Activated naive CD8-positive, alpha-beta T cell (primary cell): Measurements from ENCODE around the gene MEI1.

ENCODE experiments used
- H3K27ac Mint-ChIP-seq: one replicate; pipeline ENCODE4 v1.8.0; 2021; ENCODE audit warnings: mixed read lengths
- H3K27me3 Mint-ChIP-seq: one replicate; pipeline ENCODE4 v1.8.0; 2021; ENCODE audit warnings: mixed read lengths
- H3K36me3 Mint-ChIP-seq: one replicate; pipeline ENCODE4 v1.8.0; 2021; ENCODE audit warnings: mixed read lengths
- H3K4me1 Mint-ChIP-seq: one replicate; pipeline ENCODE4 v1.8.0; 2021; ENCODE audit warnings: low read depth, mixed read lengths
- H3K4me3 Mint-ChIP-seq: one replicate; pipeline ENCODE4 v1.8.0; 2021; ENCODE audit warnings: mild to moderate bottlenecking, mixed read lengths
- H3K9me3 Mint-ChIP-seq: one replicate; pipeline ENCODE4 v1.8.0; 2021; ENCODE audit warnings: low read depth, mixed read lengths

MEI1 gene

GRCh38 chr22:41838842-41839618 is 139.7 kb downstream of the MEI1 start:
- Mint-ChIP-seq H3K4me1 (peaks cover 64% of the 10 kb centered on the region), H3K27ac (peak overlapping the region; percentile 17), H3K9me3 (no peaks in the 10 kb centered on the region), H3K4me3 (no peak overlapping the region), H3K36me3 (peaks cover 21% of the 10 kb centered on the region), H3K27me3 (no peaks in the 10 kb centered on the region)

- Mint-ChIP-seq H3K36me3 (peaks cover 21% of the 10 kb centered on the region), H3K4me3 (no peak overlapping the region)
Measured at GRCh38 chr22:41840216-41840615, 140.9 kb downstream of the MEI1 start.

GRCh38 chr22:41841085-41841712 is 141.9 kb downstream of the MEI1 start:
- H3K9me3 Mint-ChIP-seq: no peaks in the 10 kb centered on the region
- no peak overlapping the region for H3K4me3 Mint-ChIP-seq
- peaks cover 21% of the 10 kb centered on the region for H3K36me3 Mint-ChIP-seq
- peak overlapping the region; percentile 48 for H3K27ac Mint-ChIP-seq
- peaks cover 67% of the 10 kb centered on the region for H3K4me1 Mint-ChIP-seq
- no peaks in the 10 kb centered on the region for H3K27me3 Mint-ChIP-seq

More at GRCh38 chr22:41840216-41840615, 140.9 kb downstream of the MEI1 start:
- Mint-ChIP-seq H3K27me3 (no peaks in the 10 kb centered on the region), H3K9me3 (no peaks in the 10 kb centered on the region), H3K27ac (peak overlapping the region; percentile 43), H3K4me1 (peaks cover 61% of the 10 kb centered on the region)

GRCh38 chr22:41842996-41843970 is 144.0 kb downstream of the MEI1 start:
- no peaks in the 10 kb centered on the region for H3K27me3 Mint-ChIP-seq
- H3K9me3 Mint-ChIP-seq: no peaks in the 10 kb centered on the region
- H3K36me3 Mint-ChIP-seq: peaks cover 11% of the 10 kb centered on the region
- peaks cover 67% of the 10 kb centered on the region for H3K4me1 Mint-ChIP-seq
- peak overlapping the region; percentile 64 for H3K27ac Mint-ChIP-seq
- no peak overlapping the region for H3K4me3 Mint-ChIP-seq

GRCh38 chr22:41844036-41844435 is 144.7 kb downstream of the MEI1 start:
- H3K36me3 Mint-ChIP-seq: peaks cover 11% of the 10 kb centered on the region
- no peaks in the 10 kb centered on the region for H3K27me3 Mint-ChIP-seq
- no peaks in the 10 kb centered on the region for H3K9me3 Mint-ChIP-seq
- peaks cover 63% of the 10 kb centered on the region for H3K4me1 Mint-ChIP-seq
- peak overlapping the region; percentile 84 for H3K27ac Mint-ChIP-seq
- H3K4me3 Mint-ChIP-seq: no peak overlapping the region

- H3K36me3 Mint-ChIP-seq: peaks cover 8% of the 10 kb centered on the region
- peaks cover 60% of the 10 kb centered on the region for H3K4me1 Mint-ChIP-seq
- peak overlapping the region; percentile 46 for H3K27ac Mint-ChIP-seq
- no peaks in the 10 kb centered on the region for H3K27me3 Mint-ChIP-seq
- H3K4me3 Mint-ChIP-seq: no peak overlapping the region
- no peaks in the 10 kb centered on the region for H3K9me3 Mint-ChIP-seq
Measured at GRCh38 chr22:41844513-41844912, 145.2 kb downstream of the MEI1 start.

GRCh38 chr22:41845380-41846267 is 146.3 kb downstream of the MEI1 start:
- Mint-ChIP-seq H3K4me3 (no peak overlapping the region), H3K27me3 (no peaks in the 10 kb centered on the region), H3K4me1 (peaks cover 57% of the 10 kb centered on the region), H3K9me3 (no peaks in the 10 kb centered on the region), H3K36me3 (peaks cover 5% of the 10 kb centered on the region), H3K27ac (peak overlapping the region; percentile 46)

- H3K4me1 Mint-ChIP-seq: peaks cover 51% of the 10 kb centered on the region
- H3K9me3 Mint-ChIP-seq: no peaks in the 10 kb centered on the region
- no peak overlapping the region for H3K4me3 Mint-ChIP-seq
- H3K27ac Mint-ChIP-seq: peak overlapping the region; percentile 47
- H3K27me3 Mint-ChIP-seq: no peaks in the 10 kb centered on the region
- H3K36me3 Mint-ChIP-seq: peaks cover 5% of the 10 kb centered on the region
Measured at GRCh38 chr22:41846268-41846987, 147.1 kb downstream of the MEI1 start.

- Mint-ChIP-seq H3K27me3 (no peaks in the 10 kb centered on the region), H3K9me3 (no peaks in the 10 kb centered on the region), H3K4me3 (no peak overlapping the region)
Measured at GRCh38 chr22:41847300-41847699, 148.0 kb downstream of the MEI1 start.

GRCh38 chr22:41848468-41848867 is 149.2 kb downstream of the MEI1 start:
- Mint-ChIP-seq H3K4me3 (no peak overlapping the region), H3K9me3 (no peaks in the 10 kb centered on the region), H3K27me3 (no peaks in the 10 kb centered on the region), H3K4me1 (peaks cover 41% of the 10 kb centered on the region), H3K36me3 (peaks cover 3% of the 10 kb centered on the region), H3K27ac (no peak overlapping the region)

More at GRCh38 chr22:41847300-41847699, 148.0 kb downstream of the MEI1 start:
- H3K27ac Mint-ChIP-seq: no peak overlapping the region
- H3K4me1 Mint-ChIP-seq: peaks cover 46% of the 10 kb centered on the region
- peaks cover 5% of the 10 kb centered on the region for H3K36me3 Mint-ChIP-seq
